Measurements from ENCODE around the gene OR13C8.
"Not testable (repeated sequence)": the region's sequence is repeated elsewhere in the genome, so short reads cannot be mapped to it uniquely, and the experiment has no call there.

OR13C8 gene

GRCh38 chr9:104568868-104569267 is at the start of gene OR13C8:
OR13C8 (plus strand) TSS chr9:104569168; CDS start chr9:104569168, 0 bp downstream.
- ChIA-PET POLR2A (no interaction called here), CTCF (no interaction called here)

GRCh38 chr9:104520241-104520640 is 48.7 kb upstream of the OR13C8 start:
- DNase-seq (ENCODE audit: extremely low spot score); POLR2A ChIA-PET: not testable (repeated sequence)
- CTCF ChIA-PET = interaction anchor here (1.1 kb wide), 1 partner anchor 10 kb away, joined by 3 read pairs; no protein-coding TSS in a partner anchor

More at GRCh38 chr9:104568868-104569267, at the start of gene OR13C8:
- no peak for DNase-seq (ENCODE audit: extremely low spot score)
- TF ChIP-seq CTCF (IDR thresholded peaks at IDR 0.05; ENCODE audit: control extremely low read depth, extremely low read depth, low read depth, missing control alignments) = no peak

- CTCF ChIA-PET = interaction anchor here (1.2 kb wide), 1 partner anchor 8 kb away, joined by 4 read pairs; no protein-coding TSS in a partner anchor
- TF ChIP-seq CTCF (IDR thresholded peaks at IDR 0.05; ENCODE audit: control extremely low read depth, extremely low read depth, low read depth, missing control alignments) = no peak
- POLR2A ChIA-PET = no interaction called here
- DNase-seq (ENCODE audit: extremely low spot score) = no peak
These were observed 41.9 kb upstream of the OR13C8 start, which contains the start of gene OR13C4 for GRCh38 chr9:104527109-104527508. OR13C4 (minus strand) TSS chr9:104527209; CDS start chr9:104527209, 0 bp downstream.

GRCh38 chr9:104536756-104537155 is 32.2 kb upstream of the OR13C8 start, which contains the start of gene OR13C3:
OR13C3 (minus strand) TSS chr9:104536856; CDS start chr9:104536723, 133 bp downstream.
- no peak for DNase-seq (ENCODE audit: extremely low spot score)
- no peak for TF ChIP-seq CTCF (IDR thresholded peaks at IDR 0.05; ENCODE audit: control extremely low read depth, extremely low read depth, low read depth, missing control alignments)
- ChIA-PET CTCF (no interaction called here), POLR2A (no interaction called here)

- CTCF ChIA-PET = interaction anchor here (0.9 to 1.5 kb wide), 2 partner anchors 8 to 9 kb away, joined by 3 read pairs; no protein-coding TSS in a partner anchor
- TF ChIP-seq CTCF (IDR thresholded peaks at IDR 0.05; ENCODE audit: control extremely low read depth, extremely low read depth, low read depth, missing control alignments) = no peak
- POLR2A ChIA-PET = no interaction called here
- DNase-seq (ENCODE audit: extremely low spot score) = no peak
These were observed 29.7 kb upstream of the OR13C8 start for GRCh38 chr9:104539275-104539674.

- DNase-seq (ENCODE audit: extremely low spot score) = no peak
- POLR2A ChIA-PET = no interaction called here
- CTCF ChIA-PET = interaction anchor here (0.8 to 1.4 kb wide), 2 partner anchors 9 to 17 kb away, joined by 3 read pairs; no protein-coding TSS in a partner anchor
- TF ChIP-seq CTCF (IDR thresholded peaks at IDR 0.05; ENCODE audit: control extremely low read depth, extremely low read depth, low read depth, missing control alignments) = no peak
These were observed 24.3 kb upstream of the OR13C8 start for GRCh38 chr9:104544644-104545043.

GRCh38 chr9:104553261-104553660 is 15.7 kb upstream of the OR13C8 start:
- TF ChIP-seq CTCF (IDR thresholded peaks at IDR 0.05; ENCODE audit: control extremely low read depth, extremely low read depth, low read depth, missing control alignments) = no peak
- no peak for DNase-seq (ENCODE audit: extremely low spot score)
- ChIA-PET POLR2A (no interaction called here), CTCF (no interaction called here)

Data from GM10248 (cell line).